HG03139 (cell line): Measurements from ENCODE around the gene BRMS1L.
"Not testable (repeated sequence)": the region's sequence is repeated elsewhere in the genome, so short reads cannot be mapped to it uniquely, and the experiment has no call there.

Source experiments
- ATAC-seq: cut with Tn5 transposase; IDR thresholded peaks from one replicate; pipeline ENCODE4 v1.9.1; 2021; ENCODE audit not compliant: unreplicated experiment

Gene BRMS1L

GRCh38 chr14:35826218-35826951 lies at the start of gene BRMS1L:
Gene BRMS1L (plus strand): TSS chr14:35826338. CDS start chr14:35826517, 179 bp downstream.
- peak; percentile 97 for ATAC-seq

GRCh38 chr14:35776823-35777222 lies 49.3 kb upstream of the BRMS1L start:
- no peak for ATAC-seq

GRCh38 chr14:35777550-35777949 lies 48.6 kb upstream of the BRMS1L start:
- not testable (repeated sequence) for ATAC-seq

- ATAC-seq: no peak
Observed at GRCh38 chr14:35779368-35779767, 46.8 kb upstream of the BRMS1L start.

GRCh38 chr14:35783699-35784098 lies 42.4 kb upstream of the BRMS1L start:
- ATAC-seq: no peak

- ATAC-seq: no peak
Observed at GRCh38 chr14:35786856-35787255, 39.3 kb upstream of the BRMS1L start.

- no peak for ATAC-seq
Observed at GRCh38 chr14:35789651-35790050, 36.5 kb upstream of the BRMS1L start.

GRCh38 chr14:35797796-35798195 lies 28.3 kb upstream of the BRMS1L start:
- ATAC-seq: no peak

GRCh38 chr14:35806006-35806907 lies 19.9 kb upstream of the BRMS1L start:
- no peak for ATAC-seq

- no peak for ATAC-seq
Observed at GRCh38 chr14:35807131-35807961, 18.8 kb upstream of the BRMS1L start.

GRCh38 chr14:35808076-35808637 lies 18.0 kb upstream of the BRMS1L start:
- no peak for ATAC-seq

- ATAC-seq: peak; percentile 99
Observed at GRCh38 chr14:35808638-35809563, 17.2 kb upstream of the BRMS1L start, which contains the start of gene RALGAPA1. Gene RALGAPA1 (minus strand): TSS chr14:35809295. CDS start chr14:35808835, 460 bp downstream.

- no peak for ATAC-seq
Observed at GRCh38 chr14:35809597-35809996, 16.5 kb upstream of the BRMS1L start.

GRCh38 chr14:35810963-35811362 lies 15.2 kb upstream of the BRMS1L start:
- ATAC-seq: no peak

- no peak for ATAC-seq
Observed at GRCh38 chr14:35814371-35815005, 11.7 kb upstream of the BRMS1L start.

GRCh38 chr14:35818346-35819115 lies 7.6 kb upstream of the BRMS1L start:
- ATAC-seq: no peak

- no peak for ATAC-seq
Observed at GRCh38 chr14:35819591-35820540, 6.3 kb upstream of the BRMS1L start.
